ENCODE data around the gene TMOD2.
A peak's percentile ranks its signal among the peaks of the same experiment; 100 is the strongest.

- peak; percentile 52 to 91 (median 91) for TF ChIP-seq CTCF (IDR thresholded peaks at IDR 0.05; ENCODE audit: control extremely low read depth in 1 of 3, insufficient read depth in 1 of 3, low read depth in 1 of 3, low read length in 3 of 3)
- no peak for TF ChIP-seq EP300 (IDR thresholded peaks at IDR 0.05; ENCODE audit: borderline replicate concordance in 1 of 2, low read depth in 2 of 2, low read length in 2 of 2)
- TF ChIP-seq MAX (IDR thresholded peaks at IDR 0.05) = no peak
- no peak for TF ChIP-seq YY1 (IDR thresholded peaks at IDR 0.05; ENCODE audit: low read depth, low read length)
- TF ChIP-seq SIX5 (IDR thresholded peaks at IDR 0.05; ENCODE audit: low read depth, low read length) = no peak
- TF ChIP-seq GABPA (IDR thresholded peaks at IDR 0.05; ENCODE audit: borderline replicate concordance, insufficient read depth, low read length) = no peak
- no peak for TF ChIP-seq SP4 (IDR thresholded peaks at IDR 0.05; ENCODE audit: low read length)
- no peak for TF ChIP-seq ASH2L (IDR thresholded peaks at IDR 0.05; ENCODE audit: low read length)
- no peak for TF ChIP-seq CBX5 (IDR thresholded peaks at IDR 0.05; ENCODE audit: low read depth, low read length)
- no peak for TF ChIP-seq CEBPB (IDR thresholded peaks at IDR 0.05; ENCODE audit: low read depth, low read length)
- no peak for TF ChIP-seq POLR2A (IDR thresholded peaks at IDR 0.05; ENCODE audit: control extremely low read depth in 1 of 2, low read depth in 2 of 2, low read length in 2 of 2)
- no peak for TF ChIP-seq CHD1 (IDR thresholded peaks at IDR 0.05; ENCODE audit: low read depth, low read length)
- TF ChIP-seq BACH1 (IDR thresholded peaks at IDR 0.05; ENCODE audit: low read length) = 0 out of 2 replicates have a peak, but pooled peaks have one; percentile 25
- no peak for TF ChIP-seq KDM1A (IDR thresholded peaks at IDR 0.05; ENCODE audit: borderline replicate concordance, low read length)
Measured at GRCh38 chr15:51775967-51776816, 24.8 kb downstream of the TMOD2 start.

Data from H1 (cell line).